ENCODE measurements around the gene ARHGAP10.

The ARHGAP10 gene

GRCh38 chr4:147975933-147976928, 244.3 kb downstream of the ARHGAP10 start:
- Histone ChIP-seq H3K79me2 (ENCODE audit: insufficient read depth, low read depth) (peaks cover 3% of the 10 kb centered on the region; the same call in 1 of the 2 replicates), H3K27ac (no peak overlapping the region)

GRCh38 chr4:147980586-147980985, 248.7 kb downstream of the ARHGAP10 start:
- H3K4me2 ChIP-seq = peak overlapping the region; percentile 18; the same call in 1 of the 2 replicates
- no peak for TF ChIP-seq CTCF (conservative IDR thresholded peaks at IDR 0.05; ENCODE audit: low read depth, low read length)

More at GRCh38 chr4:147975933-147976928, 244.3 kb downstream of the ARHGAP10 start:
- TF ChIP-seq CTCF (conservative IDR thresholded peaks at IDR 0.05; ENCODE audit: low read depth, low read length) = no peak
- Histone ChIP-seq H3K36me3 (ENCODE audit: insufficient read depth) (no peaks in the 10 kb centered on the region; the same call in 1 of the 2 replicates), H3K4me2 (no peak overlapping the region), H3K27me3 (ENCODE audit: insufficient read depth, low read depth) (no peaks in the 10 kb centered on the region), H4K20me1 (ENCODE audit: insufficient read depth) (no peaks in the 10 kb centered on the region), H2AFZ (ENCODE audit: low read depth) (no peak overlapping the region), H3K4me3 (IDR thresholded peaks at IDR 0.05; ENCODE audit: insufficient read depth, low read depth, low read length) (no peak overlapping the region), H3K9ac (no peak overlapping the region), H3K4me1 (ENCODE audit: low read depth, poor library complexity, severe bottlenecking) (peaks cover 28% of the 10 kb centered on the region)

GRCh38 chr4:147981305-147981704, 249.4 kb downstream of the ARHGAP10 start:
- Histone ChIP-seq H3K36me3 (ENCODE audit: insufficient read depth) (no peaks in the 10 kb centered on the region), H4K20me1 (ENCODE audit: insufficient read depth) (no peaks in the 10 kb centered on the region), H2AFZ (ENCODE audit: low read depth) (no peak overlapping the region), H3K79me2 (ENCODE audit: insufficient read depth, low read depth) (peaks cover 3% of the 10 kb centered on the region; the same call in 1 of the 2 replicates), H3K4me3 (IDR thresholded peaks at IDR 0.05; ENCODE audit: insufficient read depth, low read depth, low read length) (no peak overlapping the region), H3K27ac (no peak overlapping the region; the same call in 1 of the 2 replicates), H3K4me1 (ENCODE audit: low read depth, poor library complexity, severe bottlenecking) (peaks cover 40% of the 10 kb centered on the region), H3K4me2 (peak overlapping the region; percentile 18; the same call in 1 of the 2 replicates), H3K27me3 (ENCODE audit: insufficient read depth, low read depth) (no peaks in the 10 kb centered on the region), H3K9ac (no peak overlapping the region)
- TF ChIP-seq CTCF (conservative IDR thresholded peaks at IDR 0.05; ENCODE audit: low read depth, low read length) = no peak

More at GRCh38 chr4:147980586-147980985, 248.7 kb downstream of the ARHGAP10 start:
- Histone ChIP-seq H3K79me2 (ENCODE audit: insufficient read depth, low read depth) (peaks cover 3% of the 10 kb centered on the region; the same call in 1 of the 2 replicates), H3K27me3 (ENCODE audit: insufficient read depth, low read depth) (no peaks in the 10 kb centered on the region), H3K9ac (no peak overlapping the region), H3K27ac (peak overlapping the region; percentile 2; the same call in 1 of the 2 replicates), H3K4me1 (ENCODE audit: low read depth, poor library complexity, severe bottlenecking) (peaks cover 40% of the 10 kb centered on the region), H3K4me3 (IDR thresholded peaks at IDR 0.05; ENCODE audit: insufficient read depth, low read depth, low read length) (no peak overlapping the region), H4K20me1 (ENCODE audit: insufficient read depth) (no peaks in the 10 kb centered on the region), H3K36me3 (ENCODE audit: insufficient read depth) (no peaks in the 10 kb centered on the region), H2AFZ (ENCODE audit: low read depth) (no peak overlapping the region)

- H3K4me3 ChIP-seq (IDR thresholded peaks at IDR 0.05; ENCODE audit: insufficient read depth, low read depth, low read length) = no peak overlapping the region
- no peak overlapping the region for H2AFZ ChIP-seq (ENCODE audit: low read depth)
- H3K9ac ChIP-seq = no peak overlapping the region
- peak; percentile 84 for TF ChIP-seq CTCF (conservative IDR thresholded peaks at IDR 0.05; ENCODE audit: low read depth, low read length)
- H3K27ac ChIP-seq = no peak overlapping the region
- peaks cover 3% of the 10 kb centered on the region; the same call in 1 of the 2 replicates for H3K79me2 ChIP-seq (ENCODE audit: insufficient read depth, low read depth)
- H3K27me3 ChIP-seq (ENCODE audit: insufficient read depth, low read depth) = no peaks in the 10 kb centered on the region
- H3K36me3 ChIP-seq (ENCODE audit: insufficient read depth) = no peaks in the 10 kb centered on the region
- H3K4me1 ChIP-seq (ENCODE audit: low read depth, poor library complexity, severe bottlenecking) = peaks cover 37% of the 10 kb centered on the region
- no peaks in the 10 kb centered on the region for H4K20me1 ChIP-seq (ENCODE audit: insufficient read depth)
- no peak overlapping the region for H3K4me2 ChIP-seq
These were observed 252.3 kb downstream of the ARHGAP10 start for GRCh38 chr4:147984065-147984777.

All from KMS-11 (cell line).